NT2/D1 (cell line): ENCODE measurements around the gene HAUS7.

Source experiments
- SUZ12 ChIP-seq: IDR thresholded peaks from 2 replicates; pipeline ENCODE4 v1.6.1; 2011; ENCODE audit not compliant: insufficient read length, insufficient read depth; ENCODE audit errors: extremely low read depth
- YY1 ChIP-seq: IDR thresholded peaks from 2 replicates; pipeline ENCODE4 v1.6.1; 2011; ENCODE audit not compliant: insufficient read length, insufficient read depth
- ZNF274 ChIP-seq: IDR thresholded peaks from 2 replicates; pipeline ENCODE4 v1.6.1; 2011; ENCODE audit warnings: mild to moderate bottlenecking, low read depth, low read length

DNA sequence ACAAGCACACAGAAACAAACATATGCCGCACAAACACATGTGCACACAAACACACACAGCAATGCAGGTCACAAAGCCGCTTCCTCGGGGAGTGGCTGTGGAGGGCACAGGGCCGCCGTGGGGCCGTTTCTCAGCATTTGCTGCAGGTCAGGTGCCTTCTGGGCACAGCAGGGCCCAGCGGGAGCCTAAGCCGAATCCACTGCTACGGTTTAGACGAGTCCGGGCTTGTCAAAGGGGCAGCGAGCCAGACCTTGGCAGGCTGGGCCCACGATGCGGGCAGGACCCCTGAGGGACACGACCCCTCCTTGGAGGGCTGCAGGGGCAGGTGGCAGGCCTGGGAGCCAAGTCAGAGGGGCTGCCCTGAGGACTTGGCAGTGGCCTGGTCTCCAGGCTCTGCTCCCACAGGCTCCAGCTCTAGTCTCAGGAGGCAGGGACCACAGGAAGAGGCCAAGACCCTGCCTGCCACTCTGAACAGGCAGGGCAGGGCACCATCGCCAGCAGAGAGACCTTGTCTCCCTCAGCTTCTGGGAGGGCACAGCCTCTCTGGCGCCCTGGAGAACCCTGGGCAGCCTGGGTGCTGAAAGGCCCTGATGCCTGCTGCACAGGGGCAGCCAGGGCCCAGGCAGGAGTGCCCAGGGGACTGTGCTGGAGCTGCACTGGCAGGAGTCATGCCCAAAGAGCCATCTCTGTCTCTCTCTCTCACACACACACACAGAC lies 41.6 kb upstream of the HAUS7 start:
- TF ChIP-seq YY1 (no peak), ZNF274 (no peak), SUZ12 (no peak)
